Peyer's patch (tissue), 4 donors: Measurements from ENCODE around the gene ZNF407.

Experiments
- POLR2A ChIP-seq, 2 donors: fragments of 450-650 bp; IDR thresholded peaks; one replicate each; pipeline ENCODE4 v1.5.1; 2017; ENCODE audit warnings: antibody characterized with exemption in 2 of 2, mild to moderate bottlenecking in 2 of 2, moderate library complexity in 2 of 2
- TF ChIP-seq, protein P1 (sequence below), 6 experiments: fragments of 450-650 bp in 4 of 6; fragments of 200-600 bp in 2 of 6; sonication (generic) in 1 of 6; IDR thresholded peaks; one replicate each; pipeline ENCODE4 v1.5.1; 2017 to 2019; ENCODE audit warnings: antibody characterized with exemption in 6 of 6, mild to moderate bottlenecking in 3 of 6, moderate library complexity in 1 of 6

DNA sequence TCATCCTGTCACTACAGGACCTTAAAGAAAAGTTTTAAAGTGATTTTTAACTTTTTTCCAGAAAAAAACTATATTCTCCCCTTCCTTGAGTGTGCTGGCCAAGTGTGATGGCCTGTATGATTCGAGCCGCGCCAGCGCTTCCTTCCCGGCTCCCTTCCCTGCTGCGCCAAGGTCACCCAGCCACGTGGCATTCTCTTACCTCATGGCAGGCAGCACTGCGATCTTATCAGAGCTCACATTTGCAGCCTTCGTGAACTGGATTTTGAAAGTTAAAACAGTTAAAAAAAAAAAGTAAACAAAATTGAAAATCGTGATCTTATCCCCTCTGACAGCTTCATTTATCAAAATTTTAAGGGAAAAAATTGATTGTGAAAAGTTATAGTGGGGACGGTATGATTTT, 331.4 kb downstream of the ZNF407 start:
- TF ChIP-seq, protein P1, sequence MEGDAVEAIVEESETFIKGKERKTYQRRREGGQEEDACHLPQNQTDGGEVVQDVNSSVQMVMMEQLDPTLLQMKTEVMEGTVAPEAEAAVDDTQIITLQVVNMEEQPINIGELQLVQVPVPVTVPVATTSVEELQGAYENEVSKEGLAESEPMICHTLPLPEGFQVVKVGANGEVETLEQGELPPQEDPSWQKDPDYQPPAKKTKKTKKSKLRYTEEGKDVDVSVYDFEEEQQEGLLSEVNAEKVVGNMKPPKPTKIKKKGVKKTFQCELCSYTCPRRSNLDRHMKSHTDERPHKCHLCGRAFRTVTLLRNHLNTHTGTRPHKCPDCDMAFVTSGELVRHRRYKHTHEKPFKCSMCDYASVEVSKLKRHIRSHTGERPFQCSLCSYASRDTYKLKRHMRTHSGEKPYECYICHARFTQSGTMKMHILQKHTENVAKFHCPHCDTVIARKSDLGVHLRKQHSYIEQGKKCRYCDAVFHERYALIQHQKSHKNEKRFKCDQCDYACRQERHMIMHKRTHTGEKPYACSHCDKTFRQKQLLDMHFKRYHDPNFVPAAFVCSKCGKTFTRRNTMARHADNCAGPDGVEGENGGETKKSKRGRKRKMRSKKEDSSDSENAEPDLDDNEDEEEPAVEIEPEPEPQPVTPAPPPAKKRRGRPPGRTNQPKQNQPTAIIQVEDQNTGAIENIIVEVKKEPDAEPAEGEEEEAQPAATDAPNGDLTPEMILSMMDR (IDR thresholded peaks at IDR 0.05) = no peak
- no peak for TF ChIP-seq POLR2A (IDR thresholded peaks at IDR 0.05)
